ENCODE measurements around the gene MT1B.

- TF ChIP-seq RFX5 (IDR thresholded peaks at IDR 0.05; ENCODE audit: low read depth, low read length) (no peak), POLR2A (IDR thresholded peaks at IDR 0.05; ENCODE audit: low read depth, low read length) (no peak; the same call in 1 of the 2 replicates), MAZ (IDR thresholded peaks at IDR 0.05; ENCODE audit: borderline replicate concordance, low read depth, low read length) (no peak), MXI1 (IDR thresholded peaks at IDR 0.05; ENCODE audit: borderline replicate concordance, low read depth, low read length) (no peak), SMC3 (IDR thresholded peaks at IDR 0.05; ENCODE audit: low read depth, low read length) (no peak), RCOR1 (IDR thresholded peaks at IDR 0.05; ENCODE audit: insufficient replicate concordance, low read length) (no peak), NFE2L2 (IDR thresholded peaks at IDR 0.05; ENCODE audit: low read depth, low read length) (no peak), RAD21 (IDR thresholded peaks at IDR 0.05; ENCODE audit: low read length) (no peak), USF2 (IDR thresholded peaks at IDR 0.05; ENCODE audit: low read depth, low read length) (no peak), CEBPB (IDR thresholded peaks at IDR 0.05; ENCODE audit: low read depth, low read length) (no peak), BHLHE40 (IDR thresholded peaks at IDR 0.05; ENCODE audit: low read depth, low read length) (no peak), CHD1 (IDR thresholded peaks at IDR 0.05; ENCODE audit: low read depth, low read length) (no peak)
- TF ChIP-seq, protein P1, sequence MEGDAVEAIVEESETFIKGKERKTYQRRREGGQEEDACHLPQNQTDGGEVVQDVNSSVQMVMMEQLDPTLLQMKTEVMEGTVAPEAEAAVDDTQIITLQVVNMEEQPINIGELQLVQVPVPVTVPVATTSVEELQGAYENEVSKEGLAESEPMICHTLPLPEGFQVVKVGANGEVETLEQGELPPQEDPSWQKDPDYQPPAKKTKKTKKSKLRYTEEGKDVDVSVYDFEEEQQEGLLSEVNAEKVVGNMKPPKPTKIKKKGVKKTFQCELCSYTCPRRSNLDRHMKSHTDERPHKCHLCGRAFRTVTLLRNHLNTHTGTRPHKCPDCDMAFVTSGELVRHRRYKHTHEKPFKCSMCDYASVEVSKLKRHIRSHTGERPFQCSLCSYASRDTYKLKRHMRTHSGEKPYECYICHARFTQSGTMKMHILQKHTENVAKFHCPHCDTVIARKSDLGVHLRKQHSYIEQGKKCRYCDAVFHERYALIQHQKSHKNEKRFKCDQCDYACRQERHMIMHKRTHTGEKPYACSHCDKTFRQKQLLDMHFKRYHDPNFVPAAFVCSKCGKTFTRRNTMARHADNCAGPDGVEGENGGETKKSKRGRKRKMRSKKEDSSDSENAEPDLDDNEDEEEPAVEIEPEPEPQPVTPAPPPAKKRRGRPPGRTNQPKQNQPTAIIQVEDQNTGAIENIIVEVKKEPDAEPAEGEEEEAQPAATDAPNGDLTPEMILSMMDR (conservative IDR thresholded peaks at IDR 0.05; ENCODE audit: low read depth, low read length), result no peak
- TF ChIP-seq, protein P2, sequence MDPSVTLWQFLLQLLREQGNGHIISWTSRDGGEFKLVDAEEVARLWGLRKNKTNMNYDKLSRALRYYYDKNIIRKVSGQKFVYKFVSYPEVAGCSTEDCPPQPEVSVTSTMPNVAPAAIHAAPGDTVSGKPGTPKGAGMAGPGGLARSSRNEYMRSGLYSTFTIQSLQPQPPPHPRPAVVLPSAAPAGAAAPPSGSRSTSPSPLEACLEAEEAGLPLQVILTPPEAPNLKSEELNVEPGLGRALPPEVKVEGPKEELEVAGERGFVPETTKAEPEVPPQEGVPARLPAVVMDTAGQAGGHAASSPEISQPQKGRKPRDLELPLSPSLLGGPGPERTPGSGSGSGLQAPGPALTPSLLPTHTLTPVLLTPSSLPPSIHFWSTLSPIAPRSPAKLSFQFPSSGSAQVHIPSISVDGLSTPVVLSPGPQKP (IDR thresholded peaks at IDR 0.05; ENCODE audit: borderline replicate concordance, low read depth, low read length), result no peak
Observed at GRCh38 chr16:56613706-56614105, 38.0 kb upstream of the MT1B start.

All from IMR-90 (cell line).